K562 (cell line): Measurements from ENCODE around the gene PAFAH2. TPM values are rescaled to one million over a fixed set of nuclear protein-coding genes. Genes with fewer than 3 reads are reported as not detected.

Experiments
- E2F3 ChIP-seq: fragments of 250-450 bp; sonication (Bioruptor Pico); IDR thresholded peaks from 2 replicates; pipeline ENCODE4 v1.4.0; 2020; ENCODE audit warnings: mild to moderate bottlenecking
- JUND ChIP-seq, 2 experiments: IDR thresholded peaks; 2 replicates in 1 of 2; 3 replicates in 1 of 2; pipeline ENCODE4 v1.6.1; 2011; ENCODE audit warnings: borderline replicate concordance in 2 of 2, low read depth in 2 of 2, low read length in 2 of 2, improper control_type of control experiment in 1 of 2, missing biosample characterization in 1 of 2, missing genetic modification characterization in 1 of 2, missing genetic modification reagents in 1 of 2
- MEIS2 ChIP-seq: fragments of 450-650 bp; IDR thresholded peaks from 2 replicates; pipeline ENCODE4 v1.6.1; 2014; ENCODE audit warnings: mild to moderate bottlenecking; ENCODE audit not compliant: partially characterized antibody
- NCOA2 ChIP-seq, 2 experiments: fragments of 450-650 bp; IDR thresholded peaks; 2 replicates each; pipeline ENCODE4 v1.6.1; 2018; ENCODE audit warnings: mild to moderate bottlenecking in 2 of 2, moderate library complexity in 1 of 2; ENCODE audit not compliant: partially characterized antibody in 2 of 2
- NFRKB ChIP-seq: fragments of 450-650 bp; IDR thresholded peaks from 2 replicates; pipeline ENCODE4 v1.6.1; 2016; ENCODE audit warnings: low read depth
- NR2C1 ChIP-seq, 2 experiments: fragments of 450-650 bp; IDR thresholded peaks; 2 replicates each; pipeline ENCODE4 v1.6.1; 2017; ENCODE audit warnings: mild to moderate bottlenecking in 2 of 2, antibody characterized with exemption in 1 of 2, inconsistent platforms in 1 of 2, missing compliant biosample characterization in 1 of 2, missing genetic modification characterization in 1 of 2
- RAD21 ChIP-seq, 2 experiments: fragments of 250-450 bp in 1 of 2; fragments of 450-650 bp in 1 of 2; sonication (Bioruptor Pico) in 1 of 2; formaldehyde crosslinking in 1 of 2; IDR thresholded peaks in 1 of 2; conservative IDR thresholded peaks in 1 of 2; 2 replicates each; pipeline versions ENCODE4 v1.4.0 to v1.8.0; 2020 to 2022; ENCODE audit warnings: mild to moderate bottlenecking in 2 of 2, moderate library complexity in 1 of 2
- SMARCE1 ChIP-seq: fragments of 450-650 bp; IDR thresholded peaks from 2 replicates; pipeline ENCODE4 v1.7.1; 2016; ENCODE audit warnings: mild to moderate bottlenecking
- polyA plus RNA-seq, 8 experiments: library from polyadenylated mRNA; depleted of rRNA in 4 of 8; stranded (reverse) in 5 of 8; unstranded in 3 of 8; fragments of >200 nt; fragmentation: Nextera tagmentation in 2 of 8; fragmentation: Illumina TruSeq in 1 of 8; extraction: Ambion mirVana in 2 of 8; extraction: Trizol in 1 of 8; gene quantifications; 2 replicates each; pipeline versions ENCODE4 v1.2.1 to v1.2.3, GENCODE V29; 2011 to 2014; ENCODE audit warnings: inconsistent platforms in 1 of 8, missing spikeins in 1 of 8
- total RNA-seq, 7 experiments: library from RNA; depleted of rRNA in 6 of 7; stranded (reverse); fragments of >200 nt in 6 of 7; fragmentation: Illumina TruSeq in 2 of 7; extraction: Trizol in 2 of 7; gene quantifications; 2 replicates each; pipeline versions ENCODE4 v1.2.1 to v1.2.3, GENCODE V29; 2011 to 2021; ENCODE audit warnings: low replicate concordance in 1 of 7
- TF ChIP-seq, protein P1 (sequence below): sonication (generic); formaldehyde crosslinking; IDR thresholded peaks from 2 replicates; pipeline ENCODE4 v1.8.0; 2022; ENCODE audit warnings: mild to moderate bottlenecking, missing genetic modification reagents
- TF ChIP-seq, protein P2 (sequence below): fragments of 450-650 bp; IDR thresholded peaks from 2 replicates; pipeline ENCODE4 v1.6.1; 2016; ENCODE audit warnings: mild to moderate bottlenecking
- TF ChIP-seq, protein P3 (sequence below): fragments of 450-650 bp; IDR thresholded peaks from 2 replicates; pipeline ENCODE4 v1.6.1; 2017; ENCODE audit warnings: antibody characterized with exemption, mild to moderate bottlenecking

PAFAH2 gene
- total and polyA plus RNA-seq, 9 of the 15 experiments (the other 6 are each of a cell fraction or from before 2014, with no cell fraction given): 4.2 to 10.9 (median 6.8) TPM

DNA sequence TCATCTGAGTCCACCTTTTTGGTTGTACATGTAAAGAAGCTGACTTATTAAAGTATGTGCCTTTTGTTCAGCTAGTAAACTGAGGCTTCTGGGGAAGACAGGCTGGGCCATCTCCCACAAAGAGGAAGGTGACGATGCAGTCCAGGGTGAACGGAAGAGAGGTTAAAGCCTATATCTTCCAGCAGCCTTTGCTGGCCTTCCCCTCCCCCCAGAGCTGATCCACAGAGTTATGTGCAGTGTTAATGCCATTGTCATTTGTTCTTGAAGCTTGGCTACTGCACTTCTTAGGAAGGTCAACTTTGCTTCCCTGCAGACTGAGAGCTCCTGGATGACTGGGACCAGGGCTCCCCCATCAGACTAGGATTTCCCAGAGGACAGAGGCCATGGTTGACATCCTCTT lies 45.9 kb upstream of the PAFAH2 start (continued):
- TF ChIP-seq JUND (IDR thresholded peaks at IDR 0.05; ENCODE audit: borderline replicate concordance, low read depth, low read length): 0 out of 2 replicates have a peak, but pooled peaks have one; percentile 13
- TF ChIP-seq JUND (tag; IDR thresholded peaks at IDR 0.05; ENCODE audit: borderline replicate concordance, low read depth, low read length): no peak
- TF ChIP-seq, protein P1, sequence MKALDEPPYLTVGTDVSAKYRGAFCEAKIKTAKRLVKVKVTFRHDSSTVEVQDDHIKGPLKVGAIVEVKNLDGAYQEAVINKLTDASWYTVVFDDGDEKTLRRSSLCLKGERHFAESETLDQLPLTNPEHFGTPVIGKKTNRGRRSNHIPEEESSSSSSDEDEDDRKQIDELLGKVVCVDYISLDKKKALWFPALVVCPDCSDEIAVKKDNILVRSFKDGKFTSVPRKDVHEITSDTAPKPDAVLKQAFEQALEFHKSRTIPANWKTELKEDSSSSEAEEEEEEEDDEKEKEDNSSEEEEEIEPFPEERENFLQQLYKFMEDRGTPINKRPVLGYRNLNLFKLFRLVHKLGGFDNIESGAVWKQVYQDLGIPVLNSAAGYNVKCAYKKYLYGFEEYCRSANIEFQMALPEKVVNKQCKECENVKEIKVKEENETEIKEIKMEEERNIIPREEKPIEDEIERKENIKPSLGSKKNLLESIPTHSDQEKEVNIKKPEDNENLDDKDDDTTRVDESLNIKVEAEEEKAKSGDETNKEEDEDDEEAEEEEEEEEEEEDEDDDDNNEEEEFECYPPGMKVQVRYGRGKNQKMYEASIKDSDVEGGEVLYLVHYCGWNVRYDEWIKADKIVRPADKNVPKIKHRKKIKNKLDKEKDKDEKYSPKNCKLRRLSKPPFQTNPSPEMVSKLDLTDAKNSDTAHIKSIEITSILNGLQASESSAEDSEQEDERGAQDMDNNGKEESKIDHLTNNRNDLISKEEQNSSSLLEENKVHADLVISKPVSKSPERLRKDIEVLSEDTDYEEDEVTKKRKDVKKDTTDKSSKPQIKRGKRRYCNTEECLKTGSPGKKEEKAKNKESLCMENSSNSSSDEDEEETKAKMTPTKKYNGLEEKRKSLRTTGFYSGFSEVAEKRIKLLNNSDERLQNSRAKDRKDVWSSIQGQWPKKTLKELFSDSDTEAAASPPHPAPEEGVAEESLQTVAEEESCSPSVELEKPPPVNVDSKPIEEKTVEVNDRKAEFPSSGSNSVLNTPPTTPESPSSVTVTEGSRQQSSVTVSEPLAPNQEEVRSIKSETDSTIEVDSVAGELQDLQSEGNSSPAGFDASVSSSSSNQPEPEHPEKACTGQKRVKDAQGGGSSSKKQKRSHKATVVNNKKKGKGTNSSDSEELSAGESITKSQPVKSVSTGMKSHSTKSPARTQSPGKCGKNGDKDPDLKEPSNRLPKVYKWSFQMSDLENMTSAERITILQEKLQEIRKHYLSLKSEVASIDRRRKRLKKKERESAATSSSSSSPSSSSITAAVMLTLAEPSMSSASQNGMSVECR (CRISPR knock-in tag): no peak
- TF ChIP-seq, protein P2, sequence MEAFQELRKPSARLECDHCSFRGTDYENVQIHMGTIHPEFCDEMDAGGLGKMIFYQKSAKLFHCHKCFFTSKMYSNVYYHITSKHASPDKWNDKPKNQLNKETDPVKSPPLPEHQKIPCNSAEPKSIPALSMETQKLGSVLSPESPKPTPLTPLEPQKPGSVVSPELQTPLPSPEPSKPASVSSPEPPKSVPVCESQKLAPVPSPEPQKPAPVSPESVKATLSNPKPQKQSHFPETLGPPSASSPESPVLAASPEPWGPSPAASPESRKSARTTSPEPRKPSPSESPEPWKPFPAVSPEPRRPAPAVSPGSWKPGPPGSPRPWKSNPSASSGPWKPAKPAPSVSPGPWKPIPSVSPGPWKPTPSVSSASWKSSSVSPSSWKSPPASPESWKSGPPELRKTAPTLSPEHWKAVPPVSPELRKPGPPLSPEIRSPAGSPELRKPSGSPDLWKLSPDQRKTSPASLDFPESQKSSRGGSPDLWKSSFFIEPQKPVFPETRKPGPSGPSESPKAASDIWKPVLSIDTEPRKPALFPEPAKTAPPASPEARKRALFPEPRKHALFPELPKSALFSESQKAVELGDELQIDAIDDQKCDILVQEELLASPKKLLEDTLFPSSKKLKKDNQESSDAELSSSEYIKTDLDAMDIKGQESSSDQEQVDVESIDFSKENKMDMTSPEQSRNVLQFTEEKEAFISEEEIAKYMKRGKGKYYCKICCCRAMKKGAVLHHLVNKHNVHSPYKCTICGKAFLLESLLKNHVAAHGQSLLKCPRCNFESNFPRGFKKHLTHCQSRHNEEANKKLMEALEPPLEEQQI: no peak
- TF ChIP-seq NFRKB: 0 out of 2 replicates have a peak, but pooled peaks have one; percentile 14
- TF ChIP-seq SMARCE1: peak; percentile 12; the same call in 1 of the 2 replicates
- peak in 1 of 2 experiments; percentile 12; a peak in 1 of 4 replicates for TF ChIP-seq RAD21 (CRISPR knock-in tag; conservative IDR thresholded peaks at IDR 0.05 in 1 of 2, IDR thresholded peaks at IDR 0.05 in 1 of 2)
- no peak for TF ChIP-seq MEIS2
- TF ChIP-seq, protein P3, sequence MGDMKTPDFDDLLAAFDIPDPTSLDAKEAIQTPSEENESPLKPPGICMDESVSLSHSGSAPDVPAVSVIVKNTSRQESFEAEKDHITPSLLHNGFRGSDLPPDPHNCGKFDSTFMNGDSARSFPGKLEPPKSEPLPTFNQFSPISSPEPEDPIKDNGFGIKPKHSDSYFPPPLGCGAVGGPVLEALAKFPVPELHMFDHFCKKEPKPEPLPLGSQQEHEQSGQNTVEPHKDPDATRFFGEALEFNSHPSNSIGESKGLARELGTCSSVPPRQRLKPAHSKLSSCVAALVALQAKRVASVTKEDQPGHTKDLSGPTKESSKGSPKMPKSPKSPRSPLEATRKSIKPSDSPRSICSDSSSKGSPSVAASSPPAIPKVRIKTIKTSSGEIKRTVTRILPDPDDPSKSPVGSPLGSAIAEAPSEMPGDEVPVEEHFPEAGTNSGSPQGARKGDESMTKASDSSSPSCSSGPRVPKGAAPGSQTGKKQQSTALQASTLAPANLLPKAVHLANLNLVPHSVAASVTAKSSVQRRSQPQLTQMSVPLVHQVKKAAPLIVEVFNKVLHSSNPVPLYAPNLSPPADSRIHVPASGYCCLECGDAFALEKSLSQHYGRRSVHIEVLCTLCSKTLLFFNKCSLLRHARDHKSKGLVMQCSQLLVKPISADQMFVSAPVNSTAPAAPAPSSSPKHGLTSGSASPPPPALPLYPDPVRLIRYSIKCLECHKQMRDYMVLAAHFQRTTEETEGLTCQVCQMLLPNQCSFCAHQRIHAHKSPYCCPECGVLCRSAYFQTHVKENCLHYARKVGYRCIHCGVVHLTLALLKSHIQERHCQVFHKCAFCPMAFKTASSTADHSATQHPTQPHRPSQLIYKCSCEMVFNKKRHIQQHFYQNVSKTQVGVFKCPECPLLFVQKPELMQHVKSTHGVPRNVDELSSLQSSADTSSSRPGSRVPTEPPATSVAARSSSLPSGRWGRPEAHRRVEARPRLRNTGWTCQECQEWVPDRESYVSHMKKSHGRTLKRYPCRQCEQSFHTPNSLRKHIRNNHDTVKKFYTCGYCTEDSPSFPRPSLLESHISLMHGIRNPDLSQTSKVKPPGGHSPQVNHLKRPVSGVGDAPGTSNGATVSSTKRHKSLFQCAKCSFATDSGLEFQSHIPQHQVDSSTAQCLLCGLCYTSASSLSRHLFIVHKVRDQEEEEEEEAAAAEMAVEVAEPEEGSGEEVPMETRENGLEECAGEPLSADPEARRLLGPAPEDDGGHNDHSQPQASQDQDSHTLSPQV: peak; percentile 85
- TF ChIP-seq NR2C1 (IDR thresholded peaks at IDR 0.05): no peak
- TF ChIP-seq NR2C1 (tag; IDR thresholded peaks at IDR 0.05): peak; percentile 32; the same call in 1 of the 2 replicates
- 0 out of 2 replicates have a peak, but pooled peaks have one; percentile 2 for TF ChIP-seq E2F3 (CRISPR knock-in tag)
- TF ChIP-seq NCOA2 (IDR thresholded peaks at IDR 0.05; ENCODE audit: partially characterized antibody in 2 of 2): no peak
